ENCODE results near the gene MAPK8IP3.

- no peak for TF ChIP-seq CTCF (IDR thresholded peaks at IDR 0.05; ENCODE audit: insufficient read depth, low read length, poor library complexity, severe bottlenecking)
- TF ChIP-seq EZH2phosphoT487 (conservative IDR thresholded peaks at IDR 0.05; ENCODE audit: low read length), result no peak
Observed at GRCh38 chr16:1791256-1791942, 85.4 kb downstream of the MAPK8IP3 start.

All from SU-DHL-6 (cell line).